GM12878 (cell line): ENCODE data around the gene TMEM232. TPM values are rescaled to one million over a fixed set of nuclear protein-coding genes. Genes with fewer than 3 reads are reported as not detected.

Experiments
- ATAC-seq: fragments of 200-7000 bp; cut with Tn5 transposase; 3 replicates; pipeline ENCODE4 v1.9.1; 2020; ENCODE audit warnings: mild to moderate bottlenecking, moderate library complexity
- BruUV-seq: library from RNA; stranded (reverse); fragments of 400-500 nt; replicated peaks from 2 replicates; lab custom pipeline; 2021; lab: Mats Ljungman, UMichigan
- CTCF ChIA-PET: fragments of 300-600 bp; sonication (Branson Sonifier 250); formaldehyde crosslinking; extraction: SDS; loops from one replicate; lab custom pipeline; 2021; ENCODE audit warnings: inconsistent platforms; lab: Yijun Ruan, JAX
- POLR2A ChIA-PET: fragments of 350-600 bp; formaldehyde crosslinking; extraction: SDS; loops from one replicate; lab custom pipeline; 2021; ENCODE audit warnings: inconsistent platforms; lab: Charles Lee
- RAD21 ChIA-PET: fragments of 300-600 bp; sonication (Branson Sonifier 250); formaldehyde crosslinking; loops from one replicate; lab custom pipeline; 2023; ENCODE audit warnings: antibody characterized with exemption; ENCODE audit not compliant: unreplicated experiment; lab: Charles Lee
- SMC1A ChIA-PET: fragments of 300-600 bp; sonication (Branson Sonifier 250); formaldehyde crosslinking; loops from one replicate; lab custom pipeline; 2023; ENCODE audit not compliant: unreplicated experiment, uncharacterized antibody; lab: Charles Lee
- DNase-seq: peaks from one replicate; pipeline ENCODE4 v3.0.0-alpha.2; 2011; ENCODE audit warnings: low read depth, low spot score
- FAIRE-seq: peaks from 3 replicates; lab custom pipeline; 2011; peaks lifted over from hg19 to GRCh38; lab: Jason Lieb, UNC
- H2AFZ ChIP-seq: 2 replicates; pipeline ENCODE4 v1.6.0; 2011; ENCODE audit warnings: low read depth, low read length, control low read depth; ENCODE audit not compliant: control insufficient read depth
- H3K27ac ChIP-seq: 2 replicates; pipeline ENCODE4 v1.5.1; 2011; ENCODE audit warnings: control low read depth; ENCODE audit not compliant: control insufficient read depth, insufficient read depth
- H3K27me3 ChIP-seq, 2 experiments: replicated peaks in 1 of 2; 2 replicates each; pipeline versions ENCODE4 v1.6.0 to v1.6.1; 2011; ENCODE audit warnings: low read length in 1 of 2; ENCODE audit not compliant: control insufficient read depth in 2 of 2, insufficient read depth in 2 of 2
- H3K36me3 ChIP-seq, 2 experiments: 2 replicates each; pipeline ENCODE4 v1.5.1; 2011; ENCODE audit warnings: low read length in 1 of 2; ENCODE audit not compliant: control insufficient read depth in 2 of 2, insufficient read depth in 2 of 2
- H3K4me1 ChIP-seq: 2 replicates; pipeline ENCODE4 v1.6.1; 2011; ENCODE audit warnings: mild to moderate bottlenecking, low read length, moderate library complexity, mixed read lengths; ENCODE audit not compliant: control insufficient read depth, insufficient read depth
- H3K4me2 ChIP-seq: 2 replicates; pipeline ENCODE4 v1.6.0; 2011; ENCODE audit warnings: control low read depth; ENCODE audit not compliant: control insufficient read depth, insufficient read depth
- H3K4me3 ChIP-seq: fragments of 200-600 bp; sonication (generic); 2 replicates; pipeline ENCODE4 v1.5.1; 2016
- H3K79me2 ChIP-seq: 2 replicates; pipeline ENCODE4 v1.6.0; 2011; ENCODE audit warnings: low read length; ENCODE audit not compliant: control insufficient read depth, insufficient read depth
- H3K9ac ChIP-seq: 2 replicates; pipeline ENCODE4 v1.8.0; 2011; ENCODE audit warnings: low read length, control low read depth, mixed read lengths; ENCODE audit not compliant: control insufficient read depth, insufficient read depth
- H3K9me3 ChIP-seq: replicated peaks from 3 replicates; pipeline ENCODE4 v1.5.1; 2011; ENCODE audit warnings: mild to moderate bottlenecking, low read length; ENCODE audit not compliant: control insufficient read depth, insufficient read depth
- H4K20me1 ChIP-seq: 2 replicates; pipeline ENCODE4 v1.6.0; 2011; ENCODE audit not compliant: control insufficient read depth, insufficient read depth
- ASH2L ChIP-seq: fragments of 300-600, 200-600 bp; sonication (generic); IDR thresholded peaks from 2 replicates; pipeline ENCODE4 v1.6.1; 2017; ENCODE audit warnings: low read depth, mild to moderate bottlenecking, borderline replicate concordance
- BMI1 ChIP-seq: fragments of 450-650 bp; IDR thresholded peaks from 2 replicates; pipeline ENCODE4 v1.6.1; 2016; ENCODE audit warnings: mild to moderate bottlenecking, moderate library complexity, borderline replicate concordance
- CBFB ChIP-seq: IDR thresholded peaks from 2 replicates; pipeline ENCODE4 v1.6.1; 2016; ENCODE audit warnings: antibody characterized with exemption, low read depth
- CEBPB ChIP-seq, 2 experiments: fragments of 150-350 bp in 1 of 2; IDR thresholded peaks; 2 replicates each; pipeline ENCODE4 v1.6.1; 2012 to 2014; ENCODE audit warnings: low read depth in 2 of 2, low read length in 2 of 2, borderline replicate concordance in 1 of 2, inconsistent platforms in 1 of 2
- CHD1 ChIP-seq: IDR thresholded peaks from 2 replicates; pipeline ENCODE4 v1.6.1; 2012; ENCODE audit warnings: low read depth, low read length, improper control_type of control experiment
- KAT2A ChIP-seq: conservative IDR thresholded peaks from 2 replicates; pipeline ENCODE4 v1.6.1; 2011; ENCODE audit warnings: low read depth, low read length; ENCODE audit not compliant: control insufficient read depth
- PML ChIP-seq: IDR thresholded peaks from 2 replicates; pipeline ENCODE4 v1.6.1; 2012; ENCODE audit warnings: low read length, inconsistent platforms
- POLR2AphosphoS2 ChIP-seq: IDR thresholded peaks from 2 replicates; pipeline ENCODE4 v1.6.1; 2011; ENCODE audit warnings: low read depth, mild to moderate bottlenecking, low read length, improper control_type of control experiment, moderate library complexity
- RAD21 ChIP-seq: IDR thresholded peaks from 2 replicates; pipeline ENCODE4 v1.6.1; 2011; ENCODE audit warnings: mild to moderate bottlenecking, low read depth, low read length, moderate library complexity; ENCODE audit not compliant: insufficient read depth
- RELA ChIP-seq: fragments of 450-650 bp; IDR thresholded peaks from 2 replicates; pipeline ENCODE4 v1.8.0; 2014; ENCODE audit warnings: borderline replicate concordance; ENCODE audit not compliant: partially characterized antibody
- SMC3 ChIP-seq: IDR thresholded peaks from 2 replicates; pipeline ENCODE4 v1.6.1; 2011; ENCODE audit warnings: low read length, improper control_type of control experiment, borderline replicate concordance
- USF1 ChIP-seq: IDR thresholded peaks from 2 replicates; pipeline ENCODE4 v1.6.1; 2011; ENCODE audit warnings: borderline replicate concordance, low read depth, mild to moderate bottlenecking, moderate library complexity, mixed read lengths, low read length; ENCODE audit not compliant: insufficient read depth; ENCODE audit errors: extremely low read length
- USF2 ChIP-seq: IDR thresholded peaks from 2 replicates; pipeline ENCODE4 v1.6.1; 2011; ENCODE audit warnings: low read depth, low read length, improper control_type of control experiment, borderline replicate concordance
- WGBS: methylation state at CpG from one replicate; pipeline ENCODE4 v1.1.6; 2016; ENCODE audit warnings: low lambda C conversion rate; ENCODE audit not compliant: insufficient replicate concordance, insufficient coverage; ENCODE audit errors: missing lambda C conversion rate; 5-methylcytosine and 5-hydroxymethylcytosine counted together
- in situ Hi-C: fragments of 300-500 bp; cut with MboI; formaldehyde crosslinking; loops from 9 replicates; pipeline ENCODE4 v1.14.3; 2018; ENCODE audit warnings: mixed read lengths
- intact Hi-C: fragments of 100-400 bp; cut with micrococcal nuclease; formaldehyde crosslinking; loops from one replicate; pipeline ENCODE4 v1.14.2; 2022; ENCODE audit not compliant: unreplicated experiment
- polyA plus RNA-seq, 11 experiments: library from polyadenylated mRNA; depleted of rRNA in 4 of 11; unstranded in 6 of 11; stranded (reverse) in 5 of 11; fragments of >200 nt; fragmentation: Nextera tagmentation in 4 of 11; fragmentation: Illumina TruSeq in 1 of 11; extraction: Ambion mirVana in 4 of 11; extraction: Trizol in 1 of 11; gene quantifications; 1 replicate in 1 of 11; 2 replicates in 10 of 11; pipeline versions ENCODE4 v1.2.1 to v1.2.3, GENCODE V29; 2011 to 2016; ENCODE audit warnings: inconsistent platforms in 2 of 11, missing spikeins in 2 of 11, low read depth in 1 of 11
- total RNA-seq, 4 experiments: library from RNA; depleted of rRNA in 3 of 4; stranded (reverse); fragments of >200 nt in 3 of 4; fragmentation: Illumina TruSeq in 1 of 4; extraction: Trizol in 1 of 4; gene quantifications; 2 replicates each; pipeline versions ENCODE4 v1.2.1 to v1.2.3, GENCODE V29; 2013 to 2021
- TF ChIP-seq, protein P1 (sequence below): fragments of 150-350 bp; IDR thresholded peaks from 2 replicates; pipeline ENCODE4 v1.6.1; 2016; ENCODE audit warnings: low read depth, low read length
- TF ChIP-seq, protein P2 (sequence below): fragments of 450-650 bp; IDR thresholded peaks from 2 replicates; pipeline ENCODE4 v1.6.1; 2017; ENCODE audit warnings: mild to moderate bottlenecking

Gene TMEM232
- total and polyA plus RNA-seq, 10 of the 15 experiments (the other 5 are each of a cell fraction or from before 2014, with no cell fraction given) = 0.29 to 1.3 (median 0.91) TPM

GRCh38 chr5:110634475-110634874 lies 92.0 kb downstream of the TMEM232 start (continued):
- no peak for TF ChIP-seq USF1
- TF ChIP-seq, all 136 proteins: peak for 0

DNA sequence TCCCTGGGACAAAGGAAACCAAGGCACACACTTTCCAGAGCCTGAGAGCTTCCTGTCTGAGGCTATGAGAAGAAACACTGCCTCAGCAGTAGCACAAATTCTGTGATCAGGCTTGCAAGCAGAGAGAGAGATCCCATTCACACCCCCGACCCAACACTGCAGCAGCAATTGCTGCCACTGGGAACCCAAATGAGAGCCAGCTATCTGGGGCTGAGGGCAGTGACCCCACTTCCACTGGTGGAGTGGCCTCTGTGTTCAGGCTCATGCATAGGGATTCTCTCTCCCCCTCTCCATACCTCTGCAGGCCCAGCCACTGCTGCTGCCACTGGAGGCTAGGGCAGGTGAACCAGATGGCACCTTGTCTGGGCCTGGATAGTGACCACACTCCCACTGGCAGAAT lies 95.2 kb downstream of the TMEM232 start:
- H3K27me3 ChIP-seq = no peaks in the 10 kb centered on the region
- ChIA-PET POLR2A (no interaction called here), RAD21 (no interaction called here), SMC1A (no interaction called here), CTCF (no interaction called here)
- H3K79me2 ChIP-seq = no peaks in the 10 kb centered on the region
- no peak overlapping the region for H3K9ac ChIP-seq
- BruUV-seq = no TSS peak
- FAIRE-seq (no peak), DNase-seq (no peak), ATAC-seq (no peak)
- WGBS = 0% methylated on average over 1 of the region's 1 CpG
- H3K27ac ChIP-seq = no peak overlapping the region
- no peaks in the 10 kb centered on the region for H4K20me1 ChIP-seq
- no peaks in the 10 kb centered on the region for H3K36me3 ChIP-seq
- H3K4me1 ChIP-seq = no peaks in the 10 kb centered on the region
- no peak overlapping the region for H2AFZ ChIP-seq
- H3K4me2 ChIP-seq = no peak overlapping the region
- intact Hi-C loops (no loop called here), in situ Hi-C loops (no loop called here)
- no peaks in the 10 kb centered on the region for H3K9me3 ChIP-seq
- no peak overlapping the region for H3K4me3 ChIP-seq
- TF ChIP-seq BMI1 (no peak), USF2 (no peak), PML (no peak), CEBPB (IDR thresholded peaks at IDR 0.05; ENCODE audit: borderline replicate concordance in 1 of 2, low read depth in 2 of 2, low read length in 2 of 2) (no peak), RELA (no peak), CHD1 (no peak), ASH2L (no peak), CBFB (no peak), RAD21 (no peak), SMC3 (no peak), KAT2A (no peak), POLR2AphosphoS2 (no peak)
- TF ChIP-seq, protein P1, sequence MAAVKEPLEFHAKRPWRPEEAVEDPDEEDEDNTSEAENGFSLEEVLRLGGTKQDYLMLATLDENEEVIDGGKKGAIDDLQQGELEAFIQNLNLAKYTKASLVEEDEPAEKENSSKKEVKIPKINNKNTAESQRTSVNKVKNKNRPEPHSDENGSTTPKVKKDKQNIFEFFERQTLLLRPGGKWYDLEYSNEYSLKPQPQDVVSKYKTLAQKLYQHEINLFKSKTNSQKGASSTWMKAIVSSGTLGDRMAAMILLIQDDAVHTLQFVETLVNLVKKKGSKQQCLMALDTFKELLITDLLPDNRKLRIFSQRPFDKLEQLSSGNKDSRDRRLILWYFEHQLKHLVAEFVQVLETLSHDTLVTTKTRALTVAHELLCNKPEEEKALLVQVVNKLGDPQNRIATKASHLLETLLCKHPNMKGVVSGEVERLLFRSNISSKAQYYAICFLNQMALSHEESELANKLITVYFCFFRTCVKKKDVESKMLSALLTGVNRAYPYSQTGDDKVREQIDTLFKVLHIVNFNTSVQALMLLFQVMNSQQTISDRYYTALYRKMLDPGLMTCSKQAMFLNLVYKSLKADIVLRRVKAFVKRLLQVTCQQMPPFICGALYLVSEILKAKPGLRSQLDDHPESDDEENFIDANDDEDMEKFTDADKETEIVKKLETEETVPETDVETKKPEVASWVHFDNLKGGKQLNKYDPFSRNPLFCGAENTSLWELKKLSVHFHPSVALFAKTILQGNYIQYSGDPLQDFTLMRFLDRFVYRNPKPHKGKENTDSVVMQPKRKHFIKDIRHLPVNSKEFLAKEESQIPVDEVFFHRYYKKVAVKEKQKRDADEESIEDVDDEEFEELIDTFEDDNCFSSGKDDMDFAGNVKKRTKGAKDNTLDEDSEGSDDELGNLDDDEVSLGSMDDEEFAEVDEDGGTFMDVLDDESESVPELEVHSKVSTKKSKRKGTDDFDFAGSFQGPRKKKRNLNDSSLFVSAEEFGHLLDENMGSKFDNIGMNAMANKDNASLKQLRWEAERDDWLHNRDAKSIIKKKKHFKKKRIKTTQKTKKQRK = no peak
- TF ChIP-seq, protein P2, sequence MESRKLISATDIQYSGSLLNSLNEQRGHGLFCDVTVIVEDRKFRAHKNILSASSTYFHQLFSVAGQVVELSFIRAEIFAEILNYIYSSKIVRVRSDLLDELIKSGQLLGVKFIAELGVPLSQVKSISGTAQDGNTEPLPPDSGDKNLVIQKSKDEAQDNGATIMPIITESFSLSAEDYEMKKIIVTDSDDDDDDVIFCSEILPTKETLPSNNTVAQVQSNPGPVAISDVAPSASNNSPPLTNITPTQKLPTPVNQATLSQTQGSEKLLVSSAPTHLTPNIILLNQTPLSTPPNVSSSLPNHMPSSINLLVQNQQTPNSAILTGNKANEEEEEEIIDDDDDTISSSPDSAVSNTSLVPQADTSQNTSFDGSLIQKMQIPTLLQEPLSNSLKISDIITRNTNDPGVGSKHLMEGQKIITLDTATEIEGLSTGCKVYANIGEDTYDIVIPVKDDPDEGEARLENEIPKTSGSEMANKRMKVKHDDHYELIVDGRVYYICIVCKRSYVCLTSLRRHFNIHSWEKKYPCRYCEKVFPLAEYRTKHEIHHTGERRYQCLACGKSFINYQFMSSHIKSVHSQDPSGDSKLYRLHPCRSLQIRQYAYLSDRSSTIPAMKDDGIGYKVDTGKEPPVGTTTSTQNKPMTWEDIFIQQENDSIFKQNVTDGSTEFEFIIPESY = no peak
